ENCODE results near the gene ZNF470.

The ZNF470 gene

GRCh38 chr19:56567274-56568120 lies at the start of gene ZNF470:
Gene ZNF470, plus strand, starts transcription at chr19:56567468. Its CDS starts 2,844 bp downstream, at chr19:56570312.
- DNase-seq (ENCODE audit: extremely low read depth, low read depth) = peak; percentile 67
- TF ChIP-seq CTCF (IDR thresholded peaks at IDR 0.05; ENCODE audit: low read depth, low read length) = no peak

GRCh38 chr19:56525214-56525860 lies 41.9 kb upstream of the ZNF470 start:
- no peak for TF ChIP-seq CTCF (IDR thresholded peaks at IDR 0.05; ENCODE audit: low read depth, low read length)
- no peak for DNase-seq (ENCODE audit: extremely low read depth, low read depth)

- DNase-seq (ENCODE audit: extremely low read depth, low read depth) = no peak
- no peak for TF ChIP-seq CTCF (IDR thresholded peaks at IDR 0.05; ENCODE audit: low read depth, low read length)
These were observed 29.8 kb upstream of the ZNF470 start for GRCh38 chr19:56537442-56537841.

- no peak for TF ChIP-seq CTCF (IDR thresholded peaks at IDR 0.05; ENCODE audit: low read depth, low read length)
- DNase-seq (ENCODE audit: extremely low read depth, low read depth) = peak; percentile 57
These were observed 29.0 kb upstream of the ZNF470 start for GRCh38 chr19:56538254-56538760.

GRCh38 chr19:56538761-56539263 lies 28.5 kb upstream of the ZNF470 start, which contains the start of gene ZFP28:
Gene ZFP28, plus strand, starts transcription at chr19:56538948. Its CDS starts 71 bp downstream, at chr19:56539019.
- TF ChIP-seq CTCF (IDR thresholded peaks at IDR 0.05; ENCODE audit: low read depth, low read length) = no peak
- DNase-seq (ENCODE audit: extremely low read depth, low read depth) = no peak

GRCh38 chr19:56543776-56544175 lies 23.5 kb upstream of the ZNF470 start:
- TF ChIP-seq CTCF (IDR thresholded peaks at IDR 0.05; ENCODE audit: low read depth, low read length) = no peak
- DNase-seq (ENCODE audit: extremely low read depth, low read depth) = no peak

- TF ChIP-seq CTCF (IDR thresholded peaks at IDR 0.05; ENCODE audit: low read depth, low read length) = no peak
- no peak for DNase-seq (ENCODE audit: extremely low read depth, low read depth)
These were observed 19.7 kb upstream of the ZNF470 start for GRCh38 chr19:56547535-56547934.
